HEK293 (cell line): ENCODE data around the gene CORO1C.

Experiments used
- PRDM1 ChIP-seq: fragments of 450-650 bp; formaldehyde crosslinking; IDR thresholded peaks from 2 replicates; pipeline ENCODE4; 2016; ENCODE audit warnings: missing biosample characterization, missing genetic modification characterization
- REPIN1 ChIP-seq: fragments of 450-650 bp; formaldehyde crosslinking; IDR thresholded peaks from 2 replicates; pipeline ENCODE4 v1.5.1; 2017; ENCODE audit warnings: missing biosample characterization, missing genetic modification characterization, low read depth
- SP2 ChIP-seq: fragments of 450-650 bp; formaldehyde crosslinking; IDR thresholded peaks from 2 replicates; pipeline ENCODE4 v1.5.1; 2016; ENCODE audit warnings: missing biosample characterization, missing genetic modification characterization
- TCF7L2 ChIP-seq: IDR thresholded peaks from 2 replicates; pipeline ENCODE4 v1.6.1; 2011; ENCODE audit warnings: low read depth, mild to moderate bottlenecking, inconsistent platforms, low read length, moderate library complexity, borderline replicate concordance
- ZNF184 ChIP-seq: fragments of 450-650 bp; IDR thresholded peaks from 2 replicates; pipeline ENCODE4 v1.5.1; 2018; ENCODE audit warnings: missing biosample characterization, mild to moderate bottlenecking, missing genetic modification characterization
- ZNF600 ChIP-seq: fragments of 450-650 bp; formaldehyde crosslinking; IDR thresholded peaks from 2 replicates; pipeline ENCODE4 v1.5.1; 2016; ENCODE audit warnings: missing biosample characterization, missing genetic modification characterization
- ZNF660 ChIP-seq: fragments of 450-650 bp; IDR thresholded peaks from 2 replicates; pipeline ENCODE4 v1.5.1; 2018; ENCODE audit warnings: missing biosample characterization, mild to moderate bottlenecking, missing genetic modification characterization
- TF ChIP-seq, protein P1 (sequence below): fragments of 450-650 bp; formaldehyde crosslinking; IDR thresholded peaks from 2 replicates; pipeline ENCODE4 v1.5.1; 2016; ENCODE audit warnings: missing biosample characterization, missing genetic modification characterization
- TF ChIP-seq, protein P2 (sequence below): fragments of 450-650 bp; formaldehyde crosslinking; IDR thresholded peaks from 2 replicates; pipeline ENCODE4 v1.5.1; 2016; ENCODE audit warnings: missing biosample characterization, missing genetic modification characterization
- TF ChIP-seq, protein P3 (sequence below): fragments of 450-650 bp; formaldehyde crosslinking; IDR thresholded peaks from 2 replicates; pipeline ENCODE4 v1.5.1; 2016; ENCODE audit warnings: missing biosample characterization, missing genetic modification characterization

DNA sequence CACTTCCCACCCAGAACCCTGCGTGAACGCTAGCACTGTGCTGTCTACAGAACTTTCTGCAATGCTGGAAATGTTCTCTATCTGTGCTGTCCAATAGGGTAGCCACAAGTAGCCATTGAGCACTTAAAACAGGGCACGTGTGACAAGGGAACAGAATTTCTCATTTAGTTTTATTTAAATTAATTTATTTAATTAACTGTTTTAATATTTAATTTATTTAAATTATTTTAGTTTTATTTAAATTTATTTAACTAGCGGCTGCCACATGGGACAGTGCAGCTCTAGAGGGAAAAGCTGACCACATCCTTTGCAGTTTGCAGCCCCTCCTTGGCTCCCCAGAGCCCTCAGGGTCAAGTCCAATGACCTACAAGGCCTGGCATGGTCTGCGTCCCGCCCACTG lies 35.0 kb upstream of the CORO1C start:
- no peak for TF ChIP-seq ZNF660 (tag by site-specific recombination)
- TF ChIP-seq, protein P1, sequence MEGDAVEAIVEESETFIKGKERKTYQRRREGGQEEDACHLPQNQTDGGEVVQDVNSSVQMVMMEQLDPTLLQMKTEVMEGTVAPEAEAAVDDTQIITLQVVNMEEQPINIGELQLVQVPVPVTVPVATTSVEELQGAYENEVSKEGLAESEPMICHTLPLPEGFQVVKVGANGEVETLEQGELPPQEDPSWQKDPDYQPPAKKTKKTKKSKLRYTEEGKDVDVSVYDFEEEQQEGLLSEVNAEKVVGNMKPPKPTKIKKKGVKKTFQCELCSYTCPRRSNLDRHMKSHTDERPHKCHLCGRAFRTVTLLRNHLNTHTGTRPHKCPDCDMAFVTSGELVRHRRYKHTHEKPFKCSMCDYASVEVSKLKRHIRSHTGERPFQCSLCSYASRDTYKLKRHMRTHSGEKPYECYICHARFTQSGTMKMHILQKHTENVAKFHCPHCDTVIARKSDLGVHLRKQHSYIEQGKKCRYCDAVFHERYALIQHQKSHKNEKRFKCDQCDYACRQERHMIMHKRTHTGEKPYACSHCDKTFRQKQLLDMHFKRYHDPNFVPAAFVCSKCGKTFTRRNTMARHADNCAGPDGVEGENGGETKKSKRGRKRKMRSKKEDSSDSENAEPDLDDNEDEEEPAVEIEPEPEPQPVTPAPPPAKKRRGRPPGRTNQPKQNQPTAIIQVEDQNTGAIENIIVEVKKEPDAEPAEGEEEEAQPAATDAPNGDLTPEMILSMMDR (tag by site-specific recombination), result no peak
- TF ChIP-seq PRDM1, result no peak
- no peak for TF ChIP-seq REPIN1 (tag by site-specific recombination)
- no peak for TF ChIP-seq SP2 (tag by site-specific recombination)
- no peak for TF ChIP-seq ZNF184 (tag by site-specific recombination)
- TF ChIP-seq ZNF600 (tag by site-specific recombination), result no peak
- TF ChIP-seq, protein P2, sequence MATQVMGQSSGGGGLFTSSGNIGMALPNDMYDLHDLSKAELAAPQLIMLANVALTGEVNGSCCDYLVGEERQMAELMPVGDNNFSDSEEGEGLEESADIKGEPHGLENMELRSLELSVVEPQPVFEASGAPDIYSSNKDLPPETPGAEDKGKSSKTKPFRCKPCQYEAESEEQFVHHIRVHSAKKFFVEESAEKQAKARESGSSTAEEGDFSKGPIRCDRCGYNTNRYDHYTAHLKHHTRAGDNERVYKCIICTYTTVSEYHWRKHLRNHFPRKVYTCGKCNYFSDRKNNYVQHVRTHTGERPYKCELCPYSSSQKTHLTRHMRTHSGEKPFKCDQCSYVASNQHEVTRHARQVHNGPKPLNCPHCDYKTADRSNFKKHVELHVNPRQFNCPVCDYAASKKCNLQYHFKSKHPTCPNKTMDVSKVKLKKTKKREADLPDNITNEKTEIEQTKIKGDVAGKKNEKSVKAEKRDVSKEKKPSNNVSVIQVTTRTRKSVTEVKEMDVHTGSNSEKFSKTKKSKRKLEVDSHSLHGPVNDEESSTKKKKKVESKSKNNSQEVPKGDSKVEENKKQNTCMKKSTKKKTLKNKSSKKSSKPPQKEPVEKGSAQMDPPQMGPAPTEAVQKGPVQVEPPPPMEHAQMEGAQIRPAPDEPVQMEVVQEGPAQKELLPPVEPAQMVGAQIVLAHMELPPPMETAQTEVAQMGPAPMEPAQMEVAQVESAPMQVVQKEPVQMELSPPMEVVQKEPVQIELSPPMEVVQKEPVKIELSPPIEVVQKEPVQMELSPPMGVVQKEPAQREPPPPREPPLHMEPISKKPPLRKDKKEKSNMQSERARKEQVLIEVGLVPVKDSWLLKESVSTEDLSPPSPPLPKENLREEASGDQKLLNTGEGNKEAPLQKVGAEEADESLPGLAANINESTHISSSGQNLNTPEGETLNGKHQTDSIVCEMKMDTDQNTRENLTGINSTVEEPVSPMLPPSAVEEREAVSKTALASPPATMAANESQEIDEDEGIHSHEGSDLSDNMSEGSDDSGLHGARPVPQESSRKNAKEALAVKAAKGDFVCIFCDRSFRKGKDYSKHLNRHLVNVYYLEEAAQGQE, result no peak
- TF ChIP-seq TCF7L2, result no peak
- TF ChIP-seq, protein P3, sequence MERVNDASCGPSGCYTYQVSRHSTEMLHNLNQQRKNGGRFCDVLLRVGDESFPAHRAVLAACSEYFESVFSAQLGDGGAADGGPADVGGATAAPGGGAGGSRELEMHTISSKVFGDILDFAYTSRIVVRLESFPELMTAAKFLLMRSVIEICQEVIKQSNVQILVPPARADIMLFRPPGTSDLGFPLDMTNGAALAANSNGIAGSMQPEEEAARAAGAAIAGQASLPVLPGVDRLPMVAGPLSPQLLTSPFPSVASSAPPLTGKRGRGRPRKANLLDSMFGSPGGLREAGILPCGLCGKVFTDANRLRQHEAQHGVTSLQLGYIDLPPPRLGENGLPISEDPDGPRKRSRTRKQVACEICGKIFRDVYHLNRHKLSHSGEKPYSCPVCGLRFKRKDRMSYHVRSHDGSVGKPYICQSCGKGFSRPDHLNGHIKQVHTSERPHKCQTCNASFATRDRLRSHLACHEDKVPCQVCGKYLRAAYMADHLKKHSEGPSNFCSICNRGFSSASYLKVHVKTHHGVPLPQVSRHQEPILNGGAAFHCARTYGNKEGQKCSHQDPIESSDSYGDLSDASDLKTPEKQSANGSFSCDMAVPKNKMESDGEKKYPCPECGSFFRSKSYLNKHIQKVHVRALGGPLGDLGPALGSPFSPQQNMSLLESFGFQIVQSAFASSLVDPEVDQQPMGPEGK, result no peak
